Measurements from ENCODE around the gene PRSS8.

Gene PRSS8

DNA sequence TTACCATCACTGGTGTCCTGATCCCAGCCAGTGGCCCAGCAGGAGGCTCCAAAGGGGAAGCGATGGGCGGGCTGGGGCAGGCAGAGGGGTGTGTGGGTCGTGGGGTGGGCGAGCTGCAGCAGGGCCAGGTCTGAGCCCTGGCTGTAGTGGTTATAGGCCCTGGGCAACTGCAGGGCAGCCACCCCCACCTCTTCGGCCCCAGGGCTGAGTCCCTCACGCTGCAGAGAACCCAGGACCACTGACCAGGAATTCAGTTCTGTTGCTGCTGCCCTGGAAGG is 49.0 kb downstream of the PRSS8 start:
- TF ChIP-seq, protein P1, sequence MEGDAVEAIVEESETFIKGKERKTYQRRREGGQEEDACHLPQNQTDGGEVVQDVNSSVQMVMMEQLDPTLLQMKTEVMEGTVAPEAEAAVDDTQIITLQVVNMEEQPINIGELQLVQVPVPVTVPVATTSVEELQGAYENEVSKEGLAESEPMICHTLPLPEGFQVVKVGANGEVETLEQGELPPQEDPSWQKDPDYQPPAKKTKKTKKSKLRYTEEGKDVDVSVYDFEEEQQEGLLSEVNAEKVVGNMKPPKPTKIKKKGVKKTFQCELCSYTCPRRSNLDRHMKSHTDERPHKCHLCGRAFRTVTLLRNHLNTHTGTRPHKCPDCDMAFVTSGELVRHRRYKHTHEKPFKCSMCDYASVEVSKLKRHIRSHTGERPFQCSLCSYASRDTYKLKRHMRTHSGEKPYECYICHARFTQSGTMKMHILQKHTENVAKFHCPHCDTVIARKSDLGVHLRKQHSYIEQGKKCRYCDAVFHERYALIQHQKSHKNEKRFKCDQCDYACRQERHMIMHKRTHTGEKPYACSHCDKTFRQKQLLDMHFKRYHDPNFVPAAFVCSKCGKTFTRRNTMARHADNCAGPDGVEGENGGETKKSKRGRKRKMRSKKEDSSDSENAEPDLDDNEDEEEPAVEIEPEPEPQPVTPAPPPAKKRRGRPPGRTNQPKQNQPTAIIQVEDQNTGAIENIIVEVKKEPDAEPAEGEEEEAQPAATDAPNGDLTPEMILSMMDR (IDR thresholded peaks at IDR 0.05; ENCODE audit: borderline replicate concordance, insufficient read depth, low read depth, low read length): no peak

DNA sequence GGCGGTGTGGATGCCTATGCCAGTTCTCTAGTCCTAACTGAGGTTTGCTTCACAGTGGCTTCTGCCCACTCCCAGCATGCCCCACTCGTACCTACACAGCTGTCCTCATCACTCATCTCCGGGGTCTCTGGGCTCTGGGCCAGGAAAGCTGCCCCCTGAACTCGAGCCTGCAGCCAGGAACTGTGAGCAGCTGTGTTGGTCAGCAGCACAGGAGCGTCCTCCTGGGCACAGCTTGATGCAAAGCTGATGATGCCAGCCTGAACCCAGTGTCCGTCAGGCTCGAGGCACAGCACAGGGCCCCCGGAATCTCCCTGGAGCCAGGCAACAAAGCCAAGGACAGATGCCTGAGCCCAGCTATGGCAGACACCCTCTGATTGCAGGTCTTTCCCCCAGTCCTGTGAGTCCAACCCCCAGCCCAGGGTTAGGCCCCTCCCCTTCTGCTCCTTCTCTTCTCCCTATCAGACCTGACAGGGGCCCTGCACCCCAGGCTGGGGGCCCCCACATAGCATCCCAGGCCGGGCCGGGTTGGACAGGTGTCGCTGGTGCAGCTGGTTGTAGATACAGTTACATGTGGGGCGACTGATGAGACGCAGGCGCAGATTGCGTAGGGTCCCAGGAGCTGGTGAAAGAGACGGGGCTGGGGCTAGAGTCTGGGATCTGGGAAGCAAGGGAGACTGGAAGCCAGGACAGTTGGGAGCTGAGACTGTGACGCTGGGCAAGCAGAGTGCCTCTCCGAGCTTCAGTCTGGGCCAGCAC is 49.5 kb downstream of the PRSS8 start:
- H3K4me3 ChIP-seq (ENCODE audit: low read depth, low read length): no peak overlapping the region
- TF ChIP-seq, protein P1 (IDR thresholded peaks at IDR 0.05; ENCODE audit: borderline replicate concordance, insufficient read depth, low read depth, low read length): no peak

More for the DNA sequence above, 49.0 kb downstream of the PRSS8 start:
- no peak overlapping the region for H3K4me3 ChIP-seq (ENCODE audit: low read depth, low read length)

DNA sequence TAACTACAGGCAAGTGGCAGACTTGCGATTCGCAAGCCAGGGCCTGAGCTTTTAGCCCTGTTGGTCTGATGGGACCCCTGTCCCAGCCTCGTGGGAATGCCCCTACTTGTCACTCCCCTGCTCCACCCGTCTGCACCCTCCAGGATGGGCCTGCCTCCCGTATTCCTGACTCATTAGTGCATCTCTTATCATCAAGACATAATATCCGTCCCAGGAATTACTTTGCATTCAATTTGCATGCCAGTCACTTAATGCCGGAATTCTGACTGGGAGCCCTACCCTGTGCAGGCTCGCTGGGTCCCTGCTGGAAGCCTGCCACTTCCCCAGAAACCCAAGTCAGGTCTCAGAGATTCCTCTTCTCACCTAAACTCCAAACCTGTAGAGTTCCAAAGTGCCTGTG is 50.1 kb downstream of the PRSS8 start:
- TF ChIP-seq, protein P1 (IDR thresholded peaks at IDR 0.05; ENCODE audit: borderline replicate concordance, insufficient read depth, low read depth, low read length): no peak

DNA sequence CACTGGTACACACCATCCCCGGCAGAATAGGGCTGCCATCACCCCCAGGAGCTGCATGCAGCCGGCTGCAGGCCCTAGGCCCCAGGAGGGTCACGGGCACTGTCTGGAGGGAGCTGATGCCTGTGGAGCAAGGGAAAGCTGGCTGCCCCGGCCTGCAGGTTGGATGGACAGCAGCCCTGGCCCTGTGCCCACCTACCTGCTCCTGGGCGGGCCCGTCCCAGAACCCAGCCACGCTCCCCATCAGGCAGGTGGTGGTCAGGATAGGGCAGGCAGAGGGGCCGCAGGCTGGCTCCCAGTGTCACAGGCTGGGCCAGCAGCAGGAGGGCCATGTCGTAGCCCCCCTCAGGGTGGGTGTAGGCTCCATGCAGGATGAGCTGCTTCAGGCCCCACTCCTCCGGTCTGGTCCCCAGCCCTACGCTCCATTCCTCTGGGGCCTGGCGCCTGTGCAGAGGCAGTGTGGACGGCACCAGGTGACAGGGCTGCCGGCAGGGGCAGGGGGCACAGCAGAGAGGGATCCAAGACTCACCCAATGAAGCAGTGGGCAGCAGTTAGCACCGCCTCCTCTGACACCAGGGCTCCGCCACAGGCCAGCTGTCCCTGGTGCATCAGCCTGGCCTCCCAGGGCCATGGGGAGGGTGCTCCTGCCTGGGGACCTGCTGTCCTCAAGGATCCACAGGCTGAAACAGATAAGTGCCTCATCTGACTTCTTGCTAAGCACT is 50.8 kb downstream of the PRSS8 start:
- TF ChIP-seq, protein P1 (IDR thresholded peaks at IDR 0.05; ENCODE audit: borderline replicate concordance, insufficient read depth, low read depth, low read length): no peak
- H3K4me3 ChIP-seq (ENCODE audit: low read depth, low read length): no peak overlapping the region

More for the DNA sequence above, 50.1 kb downstream of the PRSS8 start:
- H3K4me3 ChIP-seq (ENCODE audit: low read depth, low read length): no peak overlapping the region

DNA sequence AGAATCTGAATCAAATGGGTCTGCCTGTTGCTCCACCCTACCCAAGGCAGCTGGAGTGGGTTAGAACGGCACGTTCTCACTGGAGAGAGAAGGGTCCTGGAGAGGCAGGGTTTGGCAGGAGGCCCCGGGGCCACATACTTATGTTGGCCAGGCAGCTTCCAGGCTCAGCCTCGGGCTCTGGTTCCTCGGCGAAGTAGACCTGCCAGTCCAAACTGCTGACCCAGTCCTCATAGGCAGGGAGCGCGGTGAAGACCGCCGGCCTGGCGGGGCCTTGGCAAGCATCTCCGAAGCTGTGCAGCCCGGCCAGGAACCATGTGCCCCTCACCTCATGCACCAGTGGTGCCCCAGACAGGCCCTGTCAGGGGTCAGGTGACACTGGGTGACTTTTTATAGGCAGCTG is 51.5 kb downstream of the PRSS8 start:
- no peak overlapping the region for H3K4me3 ChIP-seq (ENCODE audit: low read depth, low read length)
- TF ChIP-seq, protein P1 (IDR thresholded peaks at IDR 0.05; ENCODE audit: borderline replicate concordance, insufficient read depth, low read depth, low read length): no peak

DNA sequence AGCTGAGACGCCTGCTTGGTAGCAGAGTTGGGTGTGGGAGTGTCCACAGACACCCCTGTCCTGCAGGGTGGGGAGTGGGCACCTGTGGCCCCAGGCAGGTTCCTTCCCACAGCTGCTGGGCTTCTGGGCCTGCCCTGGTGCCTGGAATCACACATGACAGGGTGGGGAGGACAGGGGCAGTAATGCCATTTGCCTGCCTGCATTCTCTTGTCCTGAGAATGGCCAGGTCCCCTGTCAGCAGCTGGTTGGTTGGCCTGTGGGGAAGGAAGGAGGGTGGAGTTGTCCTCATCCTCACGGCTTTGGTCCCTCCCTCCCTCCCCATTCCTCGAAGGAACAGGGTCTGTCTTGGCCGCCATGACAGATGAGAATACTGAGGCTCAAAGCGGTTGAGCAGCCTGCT is 52.0 kb downstream of the PRSS8 start:
- H3K4me3 ChIP-seq (ENCODE audit: low read depth, low read length): no peak overlapping the region

More for the DNA sequence above, 52.0 kb downstream of the PRSS8 start:
- TF ChIP-seq, protein P1 (IDR thresholded peaks at IDR 0.05; ENCODE audit: borderline replicate concordance, insufficient read depth, low read depth, low read length): no peak
